GM06990 (cell line): ENCODE results near the gene TEAD1.

Source experiments
- DNase-seq: peaks from one replicate; pipeline ENCODE4 v3.0.0-alpha.2; 2011; ENCODE audit not compliant: insufficient read length; ENCODE audit errors: extremely low read depth
- H3K27me3 ChIP-seq: replicated peaks from 2 replicates; pipeline ENCODE4 v1.6.0; 2011; ENCODE audit warnings: low read length; ENCODE audit not compliant: control insufficient read depth, insufficient read depth
- H3K36me3 ChIP-seq: 2 replicates; pipeline ENCODE4 v1.5.1; 2011; ENCODE audit warnings: low read length; ENCODE audit not compliant: control insufficient read depth, insufficient read depth
- H3K4me3 ChIP-seq: replicated peaks from 2 replicates; pipeline ENCODE4 v1.5.1; 2011; ENCODE audit warnings: low read depth, mild to moderate bottlenecking, control low read depth, low read length
- CTCF ChIP-seq: IDR thresholded peaks from 2 replicates; pipeline ENCODE4 v1.5.1; 2011; ENCODE audit warnings: low read length, control low read depth, mild to moderate bottlenecking, inconsistent platforms; ENCODE audit not compliant: insufficient read depth, poor library complexity, severe bottlenecking

Gene TEAD1

GRCh38 chr11:12808519-12808918, 134.3 kb downstream of the TEAD1 start:
- H3K36me3 ChIP-seq = no peaks in the 10 kb centered on the region
- no peak overlapping the region for H3K4me3 ChIP-seq
- no peak for TF ChIP-seq CTCF
- DNase-seq = no peak
- H3K27me3 ChIP-seq = no peaks in the 10 kb centered on the region; the same call in 1 of the 2 replicates

GRCh38 chr11:12809364-12809763, 135.1 kb downstream of the TEAD1 start:
- no peak for TF ChIP-seq CTCF
- Histone ChIP-seq H3K27me3 (no peaks in the 10 kb centered on the region; the same call in 1 of the 2 replicates), H3K4me3 (no peak overlapping the region), H3K36me3 (no peaks in the 10 kb centered on the region)
- DNase-seq = no peak

GRCh38 chr11:12809864-12810567, 135.8 kb downstream of the TEAD1 start:
- Histone ChIP-seq H3K4me3 (no peak overlapping the region), H3K27me3 (no peaks in the 10 kb centered on the region; the same call in 1 of the 2 replicates), H3K36me3 (no peaks in the 10 kb centered on the region)
- no peak for TF ChIP-seq CTCF
- no peak for DNase-seq

GRCh38 chr11:12810568-12810894, 136.3 kb downstream of the TEAD1 start:
- Histone ChIP-seq H3K27me3 (no peaks in the 10 kb centered on the region; the same call in 1 of the 2 replicates), H3K36me3 (no peaks in the 10 kb centered on the region), H3K4me3 (no peak overlapping the region)
- no peak for TF ChIP-seq CTCF
- DNase-seq = no peak

- TF ChIP-seq CTCF = no peak
- no peak for DNase-seq
- no peaks in the 10 kb centered on the region for H3K36me3 ChIP-seq
- no peaks in the 10 kb centered on the region; the same call in none of the 2 replicates for H3K27me3 ChIP-seq
- no peak overlapping the region for H3K4me3 ChIP-seq
Observed at GRCh38 chr11:12811861-12812260, 137.6 kb downstream of the TEAD1 start.

- H3K36me3 ChIP-seq = no peaks in the 10 kb centered on the region
- no peak overlapping the region for H3K4me3 ChIP-seq
- DNase-seq = no peak
- H3K27me3 ChIP-seq = no peaks in the 10 kb centered on the region; the same call in none of the 2 replicates
- no peak for TF ChIP-seq CTCF
Observed at GRCh38 chr11:12812849-12813248, 138.6 kb downstream of the TEAD1 start.
